Fibroblast of lung (primary cell): Measurements from ENCODE around the gene SH3TC1.

ENCODE experiments used
- EZH2 ChIP-seq: IDR thresholded peaks from 2 replicates; pipeline ENCODE4 v1.5.1; 2012; ENCODE audit warnings: low read length, control low read depth, mild to moderate bottlenecking; ENCODE audit errors: missing control alignments
- TF ChIP-seq, protein P1 (sequence below), 2 donors: IDR thresholded peaks in 1 of 2; conservative IDR thresholded peaks in 1 of 2; 1 replicate in 1 of 2; 2 replicates in 1 of 2; pipeline ENCODE4 v1.5.1; 2011 to 2012; ENCODE audit warnings: low read length in 2 of 2, control low read depth in 1 of 2, inconsistent platforms in 1 of 2, low read depth in 1 of 2, mild to moderate bottlenecking in 1 of 2

DNA sequence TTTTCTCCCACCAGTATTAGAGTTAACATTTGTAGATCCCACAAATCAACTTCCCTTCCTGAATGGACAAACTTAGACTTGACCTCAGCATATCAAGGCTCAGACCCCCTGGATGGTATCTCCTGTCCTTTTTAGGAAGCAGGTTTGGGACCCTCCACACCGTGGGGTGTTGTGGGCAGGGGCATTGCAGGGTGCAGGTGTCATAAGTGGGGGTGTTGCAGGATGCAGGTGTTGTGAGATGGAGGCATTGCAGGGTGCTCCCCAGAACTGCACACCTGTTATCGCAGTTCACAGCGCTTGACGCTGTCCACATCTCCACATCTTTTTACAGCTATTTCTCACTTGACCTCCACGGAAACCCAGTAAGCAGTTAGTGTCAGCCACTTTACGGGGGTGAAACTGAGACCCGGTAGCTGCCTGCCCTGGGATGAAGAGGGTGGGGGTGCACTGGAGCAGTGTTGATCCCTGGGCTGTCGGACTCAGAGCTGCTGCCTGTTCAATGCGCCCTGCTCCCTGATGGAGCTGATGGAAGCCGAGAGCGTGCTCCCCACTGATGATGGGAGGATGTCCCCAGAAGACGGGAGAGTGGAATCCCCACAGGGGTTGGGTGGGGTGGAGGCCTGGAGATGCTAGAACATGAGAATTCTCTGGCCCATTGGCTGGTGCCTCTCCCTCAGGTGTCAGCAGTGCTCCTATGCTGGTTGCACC, 25.3 kb downstream of the SH3TC1 start:
- TF ChIP-seq, protein P1, sequence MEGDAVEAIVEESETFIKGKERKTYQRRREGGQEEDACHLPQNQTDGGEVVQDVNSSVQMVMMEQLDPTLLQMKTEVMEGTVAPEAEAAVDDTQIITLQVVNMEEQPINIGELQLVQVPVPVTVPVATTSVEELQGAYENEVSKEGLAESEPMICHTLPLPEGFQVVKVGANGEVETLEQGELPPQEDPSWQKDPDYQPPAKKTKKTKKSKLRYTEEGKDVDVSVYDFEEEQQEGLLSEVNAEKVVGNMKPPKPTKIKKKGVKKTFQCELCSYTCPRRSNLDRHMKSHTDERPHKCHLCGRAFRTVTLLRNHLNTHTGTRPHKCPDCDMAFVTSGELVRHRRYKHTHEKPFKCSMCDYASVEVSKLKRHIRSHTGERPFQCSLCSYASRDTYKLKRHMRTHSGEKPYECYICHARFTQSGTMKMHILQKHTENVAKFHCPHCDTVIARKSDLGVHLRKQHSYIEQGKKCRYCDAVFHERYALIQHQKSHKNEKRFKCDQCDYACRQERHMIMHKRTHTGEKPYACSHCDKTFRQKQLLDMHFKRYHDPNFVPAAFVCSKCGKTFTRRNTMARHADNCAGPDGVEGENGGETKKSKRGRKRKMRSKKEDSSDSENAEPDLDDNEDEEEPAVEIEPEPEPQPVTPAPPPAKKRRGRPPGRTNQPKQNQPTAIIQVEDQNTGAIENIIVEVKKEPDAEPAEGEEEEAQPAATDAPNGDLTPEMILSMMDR (conservative IDR thresholded peaks at IDR 0.05 in 1 of 2, IDR thresholded peaks at IDR 0.05 in 1 of 2; ENCODE audit: low read depth in 1 of 2, low read length in 2 of 2), result no peak
- no peak for TF ChIP-seq EZH2
